ENCODE results near the gene TAX1BP1. TPM values are rescaled to one million over a fixed set of nuclear protein-coding genes. Genes with fewer than 3 reads are reported as not detected.

Gene TAX1BP1
- total RNA-seq: 73.3 and 86.7 TPM in 2 replicates

GRCh38 chr7:27739909-27740448 is at the start of gene TAX1BP1:
Gene TAX1BP1 (plus strand): TSS chr7:27740162. CDS start chr7:27748525, 8,363 bp downstream.

Other genes starting within 250 kb of the TAX1BP1 start
- gene HIBADH, start 77.3 kb upstream of the TAX1BP1 start, total RNA-seq: 70.3 and 85.7 TPM in 2 replicates